ENCODE results near the gene KLHL29.

KLHL29 gene

GRCh38 chr2:23468474-23469141, 83.6 kb downstream of the KLHL29 start:
- in situ Hi-C loops (cut with HindIII; ENCODE audit: low sequenced_read_pairs), result no loop called here

- in situ Hi-C loops (cut with HindIII; ENCODE audit: low sequenced_read_pairs), result no loop called here
These were observed 84.2 kb downstream of the KLHL29 start for GRCh38 chr2:23469142-23469540.

GRCh38 chr2:23475036-23475435, 90.1 kb downstream of the KLHL29 start:
- in situ Hi-C loops (cut with HindIII; ENCODE audit: low sequenced_read_pairs), result no loop called here

DNA sequence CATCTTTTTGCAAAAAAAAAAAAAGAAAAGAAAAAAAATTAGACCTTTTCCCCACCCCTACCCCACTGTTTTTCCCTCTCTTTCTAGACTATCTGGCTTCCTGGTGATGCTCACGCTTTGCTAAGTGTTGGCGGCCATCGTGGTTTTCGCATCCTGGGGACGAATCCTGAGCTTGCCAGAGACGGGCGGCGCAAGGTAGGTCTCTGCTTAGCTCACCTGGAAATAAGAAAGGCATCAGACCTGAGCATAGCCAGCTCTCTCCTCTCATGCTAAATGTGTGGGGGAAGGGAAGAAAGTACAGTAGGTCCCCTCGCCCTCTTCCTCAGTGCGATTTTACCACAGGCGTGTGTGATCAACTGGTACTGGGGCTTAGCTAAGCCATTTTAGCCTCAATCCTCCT, 90.5 kb downstream of the KLHL29 start:
- in situ Hi-C loops (cut with HindIII; ENCODE audit: low sequenced_read_pairs), result no loop called here

DNA sequence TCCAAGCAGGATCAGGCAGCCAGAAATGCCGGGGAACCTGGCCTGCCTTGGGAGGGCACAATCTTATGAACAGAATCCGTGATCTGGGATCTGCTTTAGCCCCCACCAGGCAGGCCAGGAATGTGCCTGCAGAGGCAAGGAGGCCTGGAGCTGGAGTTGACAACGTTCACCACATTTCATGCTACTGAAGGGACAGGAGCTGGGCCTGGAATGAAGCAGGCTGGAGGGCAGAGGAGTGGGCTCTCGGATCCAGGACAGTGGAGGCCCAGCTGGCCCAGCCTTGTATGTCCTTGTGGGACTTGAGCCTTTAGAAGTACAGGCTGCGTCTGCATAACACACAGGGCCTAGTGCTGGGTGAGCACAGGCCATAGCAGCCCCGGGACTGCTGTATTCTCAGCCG, 91.8 kb downstream of the KLHL29 start:
- in situ Hi-C loops (cut with HindIII; ENCODE audit: low sequenced_read_pairs), result no loop called here

GRCh38 chr2:23477392-23477791, 92.4 kb downstream of the KLHL29 start:
- in situ Hi-C loops (cut with HindIII; ENCODE audit: low sequenced_read_pairs), result no loop called here

- in situ Hi-C loops (cut with HindIII; ENCODE audit: low sequenced_read_pairs), result no loop called here
These were observed 93.3 kb downstream of the KLHL29 start for GRCh38 chr2:23478087-23478932.

DNA sequence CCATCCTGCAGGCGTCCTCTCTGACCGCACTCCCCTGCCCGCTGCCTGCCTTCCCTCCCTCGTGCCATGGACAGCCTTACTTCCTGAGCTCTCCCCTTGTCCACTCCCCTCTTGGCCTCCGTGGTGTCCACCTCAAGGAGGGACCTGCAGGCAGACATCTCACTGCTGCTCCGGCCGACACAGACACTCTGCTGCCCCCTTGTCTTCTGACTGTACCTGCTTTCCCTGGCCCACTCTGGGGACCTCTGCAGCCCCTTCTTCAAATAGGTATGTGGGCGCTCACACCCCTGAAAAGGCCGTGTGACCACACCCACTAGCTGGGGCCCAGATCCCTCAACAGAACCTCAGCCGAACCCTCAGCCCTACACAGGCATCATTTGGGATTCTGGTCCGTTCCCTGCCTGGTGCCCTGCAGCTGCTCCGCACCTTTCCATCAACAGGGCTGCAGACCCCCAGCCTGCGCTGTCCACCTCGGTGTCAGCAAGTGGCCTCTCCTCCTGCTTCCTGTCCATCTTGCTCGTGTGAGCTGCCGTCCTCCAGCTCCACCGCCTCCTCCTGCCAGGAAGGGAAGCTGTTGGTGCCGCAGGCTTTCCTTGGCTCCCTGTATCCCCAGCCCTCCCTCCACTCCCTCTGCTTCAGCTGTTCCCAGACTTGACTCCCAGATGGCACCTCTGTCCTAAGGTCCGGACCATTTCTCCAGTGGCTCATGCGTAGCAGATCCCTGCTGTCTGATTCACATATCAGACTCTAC, 94.1 kb downstream of the KLHL29 start:
- in situ Hi-C loops (cut with HindIII; ENCODE audit: low sequenced_read_pairs), result no loop called here

GRCh38 chr2:23480957-23481797, 96.2 kb downstream of the KLHL29 start:
- in situ Hi-C loops (cut with HindIII; ENCODE audit: low sequenced_read_pairs), result no loop called here

GRCh38 chr2:23482188-23482587, 97.2 kb downstream of the KLHL29 start:
- in situ Hi-C loops (cut with HindIII; ENCODE audit: low sequenced_read_pairs), result no loop called here

DNA sequence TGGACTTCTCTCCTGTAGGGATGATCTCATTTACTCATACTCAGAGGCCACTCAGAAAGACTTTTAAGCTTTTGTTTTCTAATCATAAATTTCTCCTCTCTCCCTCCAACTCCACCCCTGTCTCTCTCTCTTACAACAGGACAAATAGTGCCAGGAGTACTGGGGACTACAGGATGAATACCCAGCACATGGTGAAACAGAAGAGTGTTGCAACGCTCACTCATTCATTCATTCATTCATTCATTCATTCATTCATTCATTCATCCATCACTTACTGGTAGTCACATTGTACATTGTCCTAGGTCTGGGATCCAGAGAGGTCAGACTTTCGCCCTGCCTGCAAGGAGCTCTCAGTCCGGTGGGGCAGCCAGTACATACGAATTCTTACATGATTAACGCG, 97.6 kb downstream of the KLHL29 start:
- in situ Hi-C loops (cut with HindIII; ENCODE audit: low sequenced_read_pairs), result no loop called here

GRCh38 chr2:23483791-23484190, 98.8 kb downstream of the KLHL29 start:
- in situ Hi-C loops (cut with HindIII; ENCODE audit: low sequenced_read_pairs), result no loop called here

DNA sequence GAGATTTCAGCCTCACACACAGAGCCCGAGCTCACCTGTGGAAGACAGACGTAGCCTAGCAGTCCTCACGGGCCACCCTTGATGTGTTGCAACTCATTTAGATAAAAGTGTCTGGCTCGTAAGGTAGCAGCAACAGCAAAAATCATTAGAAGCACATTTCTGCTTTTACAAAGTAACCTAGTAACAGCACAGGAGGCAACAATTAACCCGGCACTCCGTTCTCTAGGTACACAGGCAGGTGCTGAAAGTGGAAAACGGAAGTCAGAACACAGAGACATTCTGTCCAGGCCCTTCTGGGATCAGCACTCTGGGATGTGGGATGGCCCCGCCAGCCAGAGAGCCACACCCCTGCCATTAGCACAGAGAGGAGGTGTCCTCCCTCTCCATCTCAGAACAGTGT, 99.3 kb downstream of the KLHL29 start:
- in situ Hi-C loops (cut with HindIII; ENCODE audit: low sequenced_read_pairs), result no loop called here

DNA sequence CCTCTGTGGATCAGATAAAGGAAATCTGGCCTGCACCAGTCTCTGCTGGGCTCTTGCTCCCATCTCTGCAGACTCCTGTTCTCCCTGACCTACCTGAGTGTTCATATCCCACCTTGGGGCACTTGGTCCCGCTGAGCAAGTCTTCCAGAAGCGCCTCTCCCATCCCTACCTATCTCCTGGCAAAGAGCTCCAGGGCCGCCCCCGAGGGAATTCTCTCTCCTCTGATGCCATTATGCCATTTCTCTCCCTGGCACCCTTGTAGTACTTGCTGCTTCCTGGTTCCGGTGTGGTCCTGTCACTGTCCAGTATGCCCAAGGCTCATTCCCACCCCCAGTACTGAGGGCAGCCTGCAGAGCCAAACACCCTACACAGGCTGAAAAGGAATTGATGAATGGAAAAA, 99.8 kb downstream of the KLHL29 start:
- in situ Hi-C loops (cut with HindIII; ENCODE audit: low sequenced_read_pairs), result no loop called here

- in situ Hi-C loops (cut with HindIII; ENCODE audit: low sequenced_read_pairs), result no loop called here
These were observed 100.3 kb downstream of the KLHL29 start for GRCh38 chr2:23485261-23485660.

DNA sequence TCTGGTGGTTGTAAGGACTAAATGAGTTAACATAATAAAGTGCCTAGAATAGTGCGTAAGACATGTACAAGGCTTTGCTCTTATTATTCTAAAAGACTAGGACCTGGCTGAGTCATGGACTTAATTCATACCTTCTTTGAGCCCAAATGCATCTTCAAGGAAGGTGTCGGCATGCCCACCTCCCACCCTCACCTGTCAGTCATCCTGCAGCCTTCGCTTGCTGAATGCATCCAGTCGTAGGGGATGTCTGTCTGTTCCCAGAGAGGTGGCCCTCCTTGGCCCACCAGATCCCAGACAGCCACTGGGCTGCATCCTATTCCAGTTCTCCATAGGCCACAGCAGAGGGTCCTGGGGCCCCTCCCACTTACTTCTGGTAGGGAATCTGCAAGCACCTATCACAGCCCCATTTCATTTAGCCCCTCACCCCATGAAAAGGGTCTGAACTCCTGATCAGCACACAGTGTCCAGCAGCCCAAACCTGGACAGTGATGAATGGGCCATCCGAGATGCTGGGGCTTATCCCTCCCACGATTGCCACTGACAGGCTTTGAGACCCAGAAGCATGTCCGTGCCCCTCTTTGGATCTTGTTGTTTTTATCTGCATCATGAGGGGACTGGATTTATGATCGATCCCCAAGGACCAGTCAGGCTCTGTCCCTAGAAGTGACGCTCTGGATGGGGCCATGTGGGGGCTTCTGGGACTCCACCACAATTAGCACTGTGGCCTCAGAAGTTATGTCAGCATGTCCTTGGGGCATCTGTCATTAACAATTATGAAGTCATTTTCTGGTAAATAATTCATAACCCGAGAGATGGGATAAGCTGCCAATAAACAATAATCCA, 101.1 kb downstream of the KLHL29 start:
- in situ Hi-C loops (cut with HindIII; ENCODE audit: low sequenced_read_pairs), result no loop called here

- in situ Hi-C loops (cut with HindIII; ENCODE audit: low sequenced_read_pairs), result no loop called here
These were observed 101.7 kb downstream of the KLHL29 start for GRCh38 chr2:23486684-23487075.

GRCh38 chr2:23487735-23488492, 102.9 kb downstream of the KLHL29 start:
- in situ Hi-C loops (cut with HindIII; ENCODE audit: low sequenced_read_pairs), result no loop called here

- in situ Hi-C loops (cut with HindIII; ENCODE audit: low sequenced_read_pairs), result no loop called here
These were observed 103.6 kb downstream of the KLHL29 start for GRCh38 chr2:23488584-23488983.
